GM12892 (cell line): ENCODE measurements around the gene TALDO1.

ENCODE experiments used
- POLR2A ChIP-seq: IDR thresholded peaks from 2 replicates; pipeline ENCODE4 v1.6.1; 2011; ENCODE audit warnings: low read depth, low read length, control low read depth
- POLR2AphosphoS5 ChIP-seq: IDR thresholded peaks from 2 replicates; pipeline ENCODE4 v1.6.1; 2011; ENCODE audit warnings: low read depth, low read length, control low read depth

DNA sequence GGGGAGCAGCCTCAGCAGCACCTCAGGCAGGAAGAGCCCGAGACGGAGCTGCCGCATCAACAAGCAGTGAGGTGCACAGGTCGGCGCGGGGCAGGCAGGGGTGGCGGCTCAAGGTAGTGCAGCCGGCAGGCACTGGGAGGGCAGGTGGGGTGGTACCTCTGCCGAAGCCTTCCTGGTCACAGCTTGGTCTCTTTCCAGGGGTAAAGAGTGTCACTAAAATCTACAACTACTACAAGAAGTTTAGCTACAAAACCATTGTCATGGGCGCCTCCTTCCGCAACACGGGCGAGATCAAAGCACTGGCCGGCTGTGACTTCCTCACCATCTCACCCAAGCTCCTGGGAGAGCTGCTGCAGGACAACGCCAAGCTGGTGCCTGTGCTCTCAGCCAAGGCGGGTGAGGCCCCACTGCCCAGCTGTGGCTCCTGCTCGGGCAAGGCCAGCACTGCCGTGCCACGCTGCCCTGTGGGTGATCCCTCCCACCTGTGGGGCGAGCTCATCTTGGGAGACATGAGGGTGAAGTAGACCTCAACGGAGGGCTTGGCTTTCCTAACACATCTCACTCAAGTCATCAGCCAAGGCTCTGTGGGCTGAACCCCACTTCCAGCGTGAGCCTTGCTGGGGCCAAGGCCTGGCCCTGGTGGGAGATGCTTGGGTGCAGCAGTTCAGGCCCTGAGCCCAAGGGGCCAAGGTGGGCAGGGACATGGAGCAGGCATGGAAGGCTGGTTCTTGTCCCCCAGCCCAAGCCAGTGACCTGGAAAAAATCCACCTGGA, 16.5 kb downstream of the TALDO1 start:
- peak; percentile 35 for TF ChIP-seq POLR2AphosphoS5
- TF ChIP-seq POLR2A, result no peak
